LoVo (cell line): ENCODE measurements around the gene SALL1.

ENCODE experiments used
- DNase-seq: peaks from one replicate; pipeline ENCODE4 v3.0.0-alpha.2; 2016; ENCODE audit warnings: low spot score

Gene SALL1

GRCh38 chr16:51141106-51141505 lies 10.0 kb downstream of the SALL1 start:
- no peak for DNase-seq

- no peak for DNase-seq
These were observed 11.0 kb downstream of the SALL1 start for GRCh38 chr16:51140112-51140511.

GRCh38 chr16:51139568-51139967 lies 11.5 kb downstream of the SALL1 start:
- no peak for DNase-seq

- DNase-seq = no peak
These were observed 12.9 kb downstream of the SALL1 start for GRCh38 chr16:51138178-51138577.

GRCh38 chr16:51137097-51137496 lies 14.0 kb downstream of the SALL1 start:
- no peak for DNase-seq

- no peak for DNase-seq
These were observed 16.2 kb downstream of the SALL1 start for GRCh38 chr16:51134876-51135275.

GRCh38 chr16:51134269-51134812 lies 16.7 kb downstream of the SALL1 start:
- DNase-seq = no peak

- DNase-seq = no peak
These were observed 17.4 kb downstream of the SALL1 start for GRCh38 chr16:51133688-51134087.

GRCh38 chr16:51133183-51133582 lies 17.9 kb downstream of the SALL1 start:
- DNase-seq = no peak

- DNase-seq = no peak
These were observed 18.5 kb downstream of the SALL1 start for GRCh38 chr16:51132490-51133115.

- DNase-seq = no peak
These were observed 19.5 kb downstream of the SALL1 start for GRCh38 chr16:51131619-51132018.

GRCh38 chr16:51129105-51129504 lies 22.0 kb downstream of the SALL1 start:
- no peak for DNase-seq

- no peak for DNase-seq
These were observed 25.1 kb downstream of the SALL1 start for GRCh38 chr16:51125992-51126391.

- DNase-seq = no peak
These were observed 26.2 kb downstream of the SALL1 start for GRCh38 chr16:51124896-51125295.

- no peak for DNase-seq
These were observed 29.2 kb downstream of the SALL1 start for GRCh38 chr16:51121850-51122249.

GRCh38 chr16:51120730-51121347 lies 30.2 kb downstream of the SALL1 start:
- no peak for DNase-seq

- DNase-seq = no peak
These were observed 30.9 kb downstream of the SALL1 start for GRCh38 chr16:51119973-51120729.

- DNase-seq = no peak
These were observed 31.5 kb downstream of the SALL1 start for GRCh38 chr16:51119556-51119955.

GRCh38 chr16:51116353-51116752 lies 34.7 kb downstream of the SALL1 start:
- DNase-seq = no peak

- DNase-seq = no peak
These were observed 36.7 kb downstream of the SALL1 start for GRCh38 chr16:51114382-51114781.

GRCh38 chr16:51113236-51114125 lies 37.6 kb downstream of the SALL1 start:
- no peak for DNase-seq

- DNase-seq = no peak
These were observed 38.7 kb downstream of the SALL1 start for GRCh38 chr16:51112323-51112722.
